ENCODE measurements around the gene LIMS1.
"Not testable (repeated sequence)": the region's sequence is repeated elsewhere in the genome, so short reads cannot be mapped to it uniquely, and the experiment has no call there.

Gene LIMS1

DNA sequence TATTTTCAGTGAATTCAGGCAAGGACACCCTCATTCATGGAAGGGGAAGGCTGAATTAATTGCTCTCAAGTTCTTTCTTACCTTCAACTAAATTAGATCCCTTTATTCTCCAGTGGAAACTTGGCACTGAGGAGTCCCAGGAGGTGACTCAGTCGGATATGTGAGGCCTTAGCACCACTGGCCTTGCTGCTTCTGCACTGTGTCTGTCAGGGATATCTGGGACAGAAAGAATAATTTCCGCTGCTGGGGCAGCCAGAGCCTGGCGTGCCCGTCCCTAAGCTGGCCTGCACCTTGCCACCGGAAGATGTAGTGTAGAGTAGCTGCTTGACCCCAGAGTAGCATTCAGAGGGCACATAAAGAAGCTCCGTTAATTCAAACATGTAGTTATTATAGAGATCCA lies 53.4 kb downstream of the LIMS1 start:
- no peak for DNase-seq (ENCODE audit: low read depth, low spot score)
- TF ChIP-seq POLR2AphosphoS5 (IDR thresholded peaks at IDR 0.05; ENCODE audit: borderline replicate concordance, low read depth, low read length) (no peak), FOXP2 (optimal IDR thresholded peaks at IDR 0.05; ENCODE audit: control extremely low read depth, extremely low read length, insufficient read depth) (no peak), EZH2 (IDR thresholded peaks at IDR 0.05) (no peak)
- Histone ChIP-seq H3K4me3 (no peak overlapping the region), H3K27ac (no peak overlapping the region), H3K9ac (ENCODE audit: insufficient read length) (no peak overlapping the region), H3K9me3 (ENCODE audit: low read depth, low read length) (no peaks in the 10 kb centered on the region), H3K36me3 (ENCODE audit: insufficient read depth, low read length) (no peaks in the 10 kb centered on the region)

DNA sequence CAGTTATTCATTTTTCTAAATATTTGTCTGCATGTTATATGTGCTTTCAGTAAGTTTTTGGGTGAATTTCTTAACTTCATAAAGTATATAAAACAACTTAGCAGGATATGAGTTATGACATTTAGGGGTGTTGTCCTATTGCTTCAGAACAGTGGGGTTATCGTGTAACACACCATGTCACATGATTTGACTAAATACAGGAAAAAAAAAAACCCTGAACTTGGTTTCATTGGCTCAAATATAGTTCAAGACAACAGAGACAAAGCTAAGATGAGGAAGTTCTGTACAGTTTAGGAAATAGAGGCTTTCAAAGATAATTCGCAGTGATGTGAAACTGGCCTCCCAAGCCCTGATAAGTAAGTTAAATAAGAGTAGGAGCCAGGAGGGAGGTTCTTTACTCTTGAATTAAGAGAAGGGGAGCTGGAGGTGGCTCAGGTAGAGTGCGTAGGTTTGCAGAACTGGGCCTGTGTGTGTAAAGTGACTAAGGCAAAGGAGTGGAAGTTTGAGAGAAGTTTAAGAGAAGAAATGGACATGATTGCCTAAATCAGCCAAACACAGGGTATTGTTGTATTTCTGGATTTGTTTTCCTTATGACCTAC lies 53.9 kb downstream of the LIMS1 start:
- DNase-seq (ENCODE audit: low read depth, low spot score): no peak
- H3K9ac ChIP-seq (ENCODE audit: insufficient read length): no peak overlapping the region
- H3K36me3 ChIP-seq (ENCODE audit: insufficient read depth, low read length): no peaks in the 10 kb centered on the region
- no peaks in the 10 kb centered on the region for H3K9me3 ChIP-seq (ENCODE audit: low read depth, low read length)
- H3K27ac ChIP-seq: no peak overlapping the region
- no peak for TF ChIP-seq POLR2AphosphoS5 (IDR thresholded peaks at IDR 0.05; ENCODE audit: borderline replicate concordance, low read depth, low read length)
- TF ChIP-seq FOXP2 (optimal IDR thresholded peaks at IDR 0.05; ENCODE audit: control extremely low read depth, extremely low read length, insufficient read depth): no peak
- TF ChIP-seq EZH2 (IDR thresholded peaks at IDR 0.05): no peak
- no peak overlapping the region for H3K4me3 ChIP-seq

DNA sequence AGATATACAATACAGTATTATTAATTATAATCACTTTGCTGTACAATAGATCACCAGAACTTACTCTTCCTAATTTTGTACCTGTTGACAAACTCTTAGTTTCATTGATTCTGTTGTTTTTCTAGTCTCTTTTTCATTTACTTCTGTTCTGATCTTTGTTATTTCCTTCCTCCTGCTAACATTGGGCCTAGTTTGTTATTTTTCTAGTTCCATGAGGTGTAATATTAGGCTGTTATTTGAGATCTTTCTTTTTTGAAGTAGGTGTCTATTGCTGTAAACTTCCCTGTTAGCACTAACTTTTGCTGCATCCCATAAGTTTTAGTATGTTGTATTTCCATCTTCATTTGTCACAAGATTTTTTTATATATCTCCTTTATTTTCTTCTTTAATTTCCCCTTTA lies 55.1 kb downstream of the LIMS1 start:
- no peak for TF ChIP-seq POLR2AphosphoS5 (IDR thresholded peaks at IDR 0.05; ENCODE audit: borderline replicate concordance, low read depth, low read length)
- no peak for TF ChIP-seq EZH2 (IDR thresholded peaks at IDR 0.05)
- TF ChIP-seq FOXP2 (optimal IDR thresholded peaks at IDR 0.05; ENCODE audit: control extremely low read depth, extremely low read length, insufficient read depth): no peak
- Histone ChIP-seq H3K27ac (no peak overlapping the region), H3K36me3 (ENCODE audit: insufficient read depth, low read length) (no peaks in the 10 kb centered on the region), H3K9ac (ENCODE audit: insufficient read length) (no peak overlapping the region), H3K9me3 (ENCODE audit: low read depth, low read length) (no peaks in the 10 kb centered on the region), H3K4me3 (no peak overlapping the region)
- no peak for DNase-seq (ENCODE audit: low read depth, low spot score)

DNA sequence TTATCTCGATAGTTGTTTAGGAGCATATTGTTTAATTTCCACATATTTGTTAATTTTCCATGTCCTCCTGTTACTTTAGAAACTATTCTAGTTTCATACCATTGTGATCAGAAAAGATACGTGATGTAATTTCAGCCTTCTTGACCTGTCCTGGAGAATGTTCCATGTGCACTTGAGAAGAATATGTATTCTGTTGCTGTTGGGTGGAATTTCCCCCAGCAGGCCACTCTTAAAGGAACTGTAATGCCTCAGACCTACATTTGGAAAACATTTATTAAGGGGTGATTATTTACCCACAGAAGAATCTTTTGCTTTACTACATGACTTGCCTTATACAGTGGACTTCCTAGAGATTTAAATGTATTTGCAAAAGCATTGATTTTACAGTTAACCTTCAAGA lies 55.5 kb downstream of the LIMS1 start:
- no peak overlapping the region for H3K9ac ChIP-seq (ENCODE audit: insufficient read length)
- no peaks in the 10 kb centered on the region for H3K36me3 ChIP-seq (ENCODE audit: insufficient read depth, low read length)
- no peaks in the 10 kb centered on the region for H3K9me3 ChIP-seq (ENCODE audit: low read depth, low read length)
- no peak for DNase-seq (ENCODE audit: low read depth, low spot score)
- TF ChIP-seq EZH2 (IDR thresholded peaks at IDR 0.05): no peak
- no peak for TF ChIP-seq FOXP2 (optimal IDR thresholded peaks at IDR 0.05; ENCODE audit: control extremely low read depth, extremely low read length, insufficient read depth)
- TF ChIP-seq POLR2AphosphoS5 (IDR thresholded peaks at IDR 0.05; ENCODE audit: borderline replicate concordance, low read depth, low read length): no peak
- no peak overlapping the region for H3K4me3 ChIP-seq
- H3K27ac ChIP-seq: no peak overlapping the region

DNA sequence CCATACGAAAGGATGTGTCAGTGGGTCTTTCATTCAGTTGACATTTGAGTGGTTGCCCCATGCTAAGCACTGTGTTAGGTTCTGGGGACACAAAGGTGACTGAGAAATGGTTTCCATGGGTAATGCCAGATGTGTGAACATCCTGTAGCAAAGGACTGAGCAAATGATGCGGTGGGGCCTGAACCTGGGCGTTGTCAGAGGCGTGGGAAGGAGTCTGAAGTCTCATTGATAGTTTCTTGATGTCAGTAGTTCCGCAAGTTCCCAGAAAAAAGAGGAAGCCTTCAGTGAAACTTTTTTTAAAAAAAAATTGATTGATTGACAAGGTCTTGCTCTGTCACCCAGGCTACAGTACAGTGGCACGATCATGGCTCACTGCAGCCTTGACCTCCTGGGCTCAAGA lies 56.9 kb downstream of the LIMS1 start:
- Histone ChIP-seq H3K9me3 (ENCODE audit: low read depth, low read length) (no peaks in the 10 kb centered on the region), H3K36me3 (ENCODE audit: insufficient read depth, low read length) (no peaks in the 10 kb centered on the region), H3K27ac (no peak overlapping the region), H3K9ac (ENCODE audit: insufficient read length) (no peak overlapping the region), H3K4me3 (no peak overlapping the region)
- TF ChIP-seq EZH2 (IDR thresholded peaks at IDR 0.05) (no peak), FOXP2 (optimal IDR thresholded peaks at IDR 0.05; ENCODE audit: control extremely low read depth, extremely low read length, insufficient read depth) (no peak), POLR2AphosphoS5 (IDR thresholded peaks at IDR 0.05; ENCODE audit: borderline replicate concordance, low read depth, low read length) (no peak)
- no peak for DNase-seq (ENCODE audit: low read depth, low spot score)

DNA sequence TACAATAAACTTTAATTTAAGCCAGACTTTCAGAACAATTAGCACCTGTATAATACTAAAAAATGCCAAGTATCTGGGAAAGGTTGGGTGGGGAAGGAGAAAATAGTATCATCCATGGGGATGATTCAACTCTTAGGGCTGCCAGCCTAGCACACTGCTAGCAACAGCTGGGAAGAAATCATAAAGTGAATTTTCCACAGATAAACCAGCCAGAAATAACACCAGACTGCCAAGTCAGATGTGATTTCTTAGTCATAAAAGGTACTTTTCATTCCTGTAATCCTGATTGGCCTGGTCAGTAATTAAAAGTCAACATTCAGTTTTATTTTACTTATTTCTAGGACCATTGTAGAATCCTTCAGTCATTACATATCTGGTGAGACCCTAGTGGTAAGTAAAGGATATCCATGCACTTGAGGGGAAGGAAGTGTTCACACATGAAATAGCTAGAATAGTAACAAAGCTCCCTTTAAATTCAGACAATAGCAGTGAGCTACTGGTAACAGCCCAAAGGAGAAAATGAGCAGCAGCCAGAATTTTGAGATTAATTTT lies 59.4 kb downstream of the LIMS1 start:
- TF ChIP-seq FOXP2 (optimal IDR thresholded peaks at IDR 0.05; ENCODE audit: control extremely low read depth, extremely low read length, insufficient read depth) (no peak), POLR2AphosphoS5 (IDR thresholded peaks at IDR 0.05; ENCODE audit: borderline replicate concordance, low read depth, low read length) (no peak), EZH2 (IDR thresholded peaks at IDR 0.05) (no peak)
- H3K4me3 ChIP-seq: no peak overlapping the region
- no peak for DNase-seq (ENCODE audit: low read depth, low spot score)

DNA sequence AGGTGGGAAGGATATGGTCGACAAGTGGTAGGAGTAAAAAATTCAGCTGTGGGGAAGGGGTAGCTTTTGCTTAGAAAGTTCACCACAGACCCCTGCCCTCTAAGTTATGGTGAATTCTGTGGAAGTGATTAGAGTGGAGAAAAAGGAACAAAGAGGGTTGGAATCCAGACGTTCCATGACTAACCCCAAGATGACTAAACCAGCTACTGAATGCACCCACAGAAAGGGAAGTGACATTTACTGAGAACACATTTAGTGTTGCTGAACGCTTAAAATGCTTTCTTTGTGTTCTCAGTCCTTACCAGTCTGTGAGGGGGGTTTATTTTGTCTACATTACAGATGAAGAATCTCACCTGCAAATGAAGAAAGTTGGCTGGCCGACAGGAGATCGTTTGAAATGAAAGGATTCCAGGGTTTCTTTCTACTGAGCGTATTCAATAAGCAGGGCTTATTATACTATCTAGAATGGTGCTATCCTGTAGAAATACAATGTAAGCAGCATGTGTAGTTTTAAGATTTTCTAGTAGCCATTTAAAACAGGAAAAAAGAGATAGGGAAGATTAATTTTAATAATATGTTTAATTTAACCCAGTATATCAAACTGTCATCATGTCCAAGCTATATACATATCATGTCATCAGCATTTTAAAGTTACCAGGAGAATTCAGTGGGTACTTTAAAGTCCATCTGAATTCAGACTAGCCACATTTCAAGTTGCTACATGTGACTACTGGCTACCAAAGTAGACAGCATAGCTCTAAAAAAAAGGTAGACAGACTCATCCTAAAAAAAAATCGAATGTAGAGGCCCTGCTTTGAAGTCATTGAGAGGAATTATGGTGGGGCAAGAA lies 60.1 kb downstream of the LIMS1 start:
- no peak overlapping the region for H3K4me3 ChIP-seq
- H3K27ac ChIP-seq: no peak overlapping the region
- no peaks in the 10 kb centered on the region for H3K9me3 ChIP-seq (ENCODE audit: low read depth, low read length)
- TF ChIP-seq EZH2 (IDR thresholded peaks at IDR 0.05) (no peak), FOXP2 (optimal IDR thresholded peaks at IDR 0.05; ENCODE audit: control extremely low read depth, extremely low read length, insufficient read depth) (no peak), POLR2AphosphoS5 (IDR thresholded peaks at IDR 0.05; ENCODE audit: borderline replicate concordance, low read depth, low read length) (no peak)
- no peak for DNase-seq (ENCODE audit: low read depth, low spot score)
- no peaks in the 10 kb centered on the region for H3K36me3 ChIP-seq (ENCODE audit: insufficient read depth, low read length)
- no peak overlapping the region for H3K9ac ChIP-seq (ENCODE audit: insufficient read length)

More for the DNA sequence above, 59.4 kb downstream of the LIMS1 start:
- no peaks in the 10 kb centered on the region for H3K9me3 ChIP-seq (ENCODE audit: low read depth, low read length)
- H3K9ac ChIP-seq (ENCODE audit: insufficient read length): no peak overlapping the region
- no peaks in the 10 kb centered on the region for H3K36me3 ChIP-seq (ENCODE audit: insufficient read depth, low read length)
- no peak overlapping the region for H3K27ac ChIP-seq

DNA sequence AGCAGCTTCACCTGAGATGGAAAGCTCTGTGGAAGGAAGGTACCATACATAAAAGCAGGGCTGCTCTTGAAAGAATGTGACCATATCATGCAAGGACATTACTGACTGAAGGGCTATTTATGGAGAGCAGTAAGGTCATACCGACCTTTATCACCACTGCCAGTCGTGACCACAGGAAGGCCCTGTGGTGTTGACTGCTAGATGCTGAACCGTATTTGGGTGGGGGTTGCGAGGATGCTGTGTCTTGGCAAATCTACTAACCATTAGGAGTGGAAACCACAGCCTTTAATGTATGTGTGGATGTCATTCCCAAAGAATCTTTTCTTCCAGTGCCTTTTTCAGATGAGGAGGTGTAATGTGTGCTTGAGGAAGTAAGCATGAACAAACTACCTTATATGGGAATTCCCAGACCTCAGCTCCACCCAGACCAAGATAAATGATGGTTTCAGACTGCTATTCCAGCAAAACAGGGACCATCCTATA lies 60.8 kb downstream of the LIMS1 start:
- Histone ChIP-seq H3K9ac (ENCODE audit: insufficient read length) (no peak overlapping the region), H3K36me3 (ENCODE audit: insufficient read depth, low read length) (no peaks in the 10 kb centered on the region), H3K27ac (no peak overlapping the region), H3K4me3 (no peak overlapping the region), H3K9me3 (ENCODE audit: low read depth, low read length) (no peaks in the 10 kb centered on the region)
- DNase-seq (ENCODE audit: low read depth, low spot score): no peak
- no peak for TF ChIP-seq EZH2 (IDR thresholded peaks at IDR 0.05)
- no peak for TF ChIP-seq FOXP2 (optimal IDR thresholded peaks at IDR 0.05; ENCODE audit: control extremely low read depth, extremely low read length, insufficient read depth)
- no peak for TF ChIP-seq POLR2AphosphoS5 (IDR thresholded peaks at IDR 0.05; ENCODE audit: borderline replicate concordance, low read depth, low read length)

DNA sequence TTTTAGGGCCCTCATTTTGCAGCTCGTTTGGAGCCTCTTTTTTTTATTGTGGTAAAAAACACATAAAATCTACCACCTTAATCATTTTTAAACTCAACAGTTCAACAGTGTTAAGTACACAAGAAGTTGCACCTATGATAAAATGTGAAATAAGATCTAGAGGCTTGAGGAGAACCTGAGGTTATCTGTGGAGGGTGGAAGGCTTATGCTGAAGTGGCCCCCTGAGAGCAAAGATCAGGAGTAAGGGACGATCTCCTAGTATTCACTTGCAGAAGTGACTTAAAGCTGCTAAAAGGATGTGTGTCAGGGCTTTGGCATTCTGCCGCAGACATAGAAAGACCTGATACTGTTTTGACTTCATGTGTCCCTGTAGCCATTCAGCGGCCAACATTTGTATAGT lies 61.5 kb downstream of the LIMS1 start:
- H3K4me3 ChIP-seq; H3K36me3 ChIP-seq (ENCODE audit: insufficient read depth, low read length); H3K27ac ChIP-seq; H3K9ac ChIP-seq (ENCODE audit: insufficient read length); H3K9me3 ChIP-seq (ENCODE audit: low read depth, low read length); DNase-seq (ENCODE audit: low read depth, low spot score): not testable (repeated sequence)

DNA sequence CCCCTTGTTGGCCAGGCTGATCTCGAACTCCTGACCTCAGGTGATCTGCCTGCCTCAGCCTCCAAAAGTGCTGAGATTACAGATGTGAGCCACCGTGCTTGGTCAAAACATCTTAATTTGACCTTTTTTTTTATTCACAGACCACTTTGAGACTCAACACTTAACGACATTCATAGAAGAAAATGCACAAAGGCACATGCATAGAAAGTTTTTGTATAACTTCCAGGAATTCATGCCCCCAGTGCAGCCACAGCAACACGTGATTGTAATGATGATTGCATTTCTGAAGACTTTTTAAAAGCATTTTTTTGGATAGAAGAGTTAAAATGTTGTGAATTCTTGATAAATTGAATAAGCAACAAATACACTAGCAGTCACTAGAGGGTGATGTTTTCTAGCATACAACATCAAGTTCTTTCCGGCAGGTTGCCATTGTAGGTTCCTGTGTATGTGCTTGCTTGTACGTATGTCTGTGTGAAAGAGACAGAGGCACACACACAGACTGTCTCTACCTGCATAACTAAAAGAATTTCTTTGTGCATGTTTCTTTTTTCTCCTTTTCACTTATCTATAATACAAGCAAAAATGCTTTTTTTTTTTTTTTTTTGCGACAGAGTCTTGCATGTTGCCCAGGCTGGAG lies 63.0 kb downstream of the LIMS1 start:
- not testable (repeated sequence) for H3K4me3 ChIP-seq; H3K9me3 ChIP-seq (ENCODE audit: low read depth, low read length); H3K9ac ChIP-seq (ENCODE audit: insufficient read length); DNase-seq (ENCODE audit: low read depth, low spot score); H3K36me3 ChIP-seq (ENCODE audit: insufficient read depth, low read length); H3K27ac ChIP-seq

DNA sequence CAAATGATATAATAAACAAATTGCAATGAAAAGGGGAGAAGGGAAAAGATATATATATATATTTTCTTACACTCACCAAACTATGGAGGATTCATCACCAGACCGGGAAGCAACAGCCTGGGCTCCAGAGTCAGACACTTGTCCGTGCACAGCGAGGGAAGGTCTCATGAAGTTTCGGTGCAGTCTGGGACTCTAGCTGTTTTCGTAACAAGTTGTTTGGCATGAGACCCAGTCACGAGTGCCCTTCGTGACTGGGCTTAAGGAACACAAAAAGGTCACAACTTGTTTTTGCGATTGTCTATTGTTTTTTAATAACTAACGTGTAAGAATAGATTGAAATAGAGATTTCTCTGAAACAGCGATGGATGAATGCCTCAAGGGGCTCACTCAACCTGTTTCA lies 66.9 kb downstream of the LIMS1 start:
- not testable (repeated sequence) for H3K36me3 ChIP-seq (ENCODE audit: insufficient read depth, low read length); H3K4me3 ChIP-seq; H3K9me3 ChIP-seq (ENCODE audit: low read depth, low read length); H3K9ac ChIP-seq (ENCODE audit: insufficient read length); H3K27ac ChIP-seq; DNase-seq (ENCODE audit: low read depth, low spot score)
